ENCODE measurements around the gene PIWIL4. TPM values are rescaled to one million over a fixed set of nuclear protein-coding genes. Genes with fewer than 3 reads are reported as not detected.
"Not testable (repeated sequence)": the region's sequence is repeated elsewhere in the genome, so short reads cannot be mapped to it uniquely, and the experiment has no call there.

Gene PIWIL4
- total RNA-seq, 1 donor from 2014 or later = 0.59 TPM

DNA sequence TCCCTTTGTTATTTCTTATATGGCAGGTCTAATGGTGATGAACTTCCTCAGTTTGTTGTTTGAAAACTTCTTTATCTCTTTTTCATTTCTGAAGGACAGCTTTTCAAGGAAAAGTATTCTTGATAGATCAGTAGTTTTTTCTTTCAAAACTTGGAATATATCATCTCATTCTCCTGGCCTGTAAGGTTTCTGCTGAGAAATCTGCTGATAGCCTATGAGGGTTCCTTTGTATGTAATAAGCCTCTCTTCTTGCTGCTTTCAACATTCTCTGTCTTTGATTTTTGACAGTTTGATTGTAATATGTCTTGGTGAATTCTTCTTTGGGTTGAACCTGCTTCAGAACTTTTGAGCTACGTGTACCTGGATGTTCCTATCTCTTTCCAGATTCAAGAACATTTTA, 46.0 kb downstream of the PIWIL4 start:
- peaks cover 25% of the 10 kb centered on the region for H3K9me3 Mint-ChIP-seq (ENCODE audit: unreplicated experiment)
- H3K4me2 ChIP-seq (ENCODE audit: low read length) = no peak overlapping the region
- H3K27me3 Mint-ChIP-seq (ENCODE audit: low read depth, unreplicated experiment) = no peaks in the 10 kb centered on the region
- no peak overlapping the region for H3K9ac ChIP-seq (ENCODE audit: low read length)
- TF ChIP-seq, protein P1, sequence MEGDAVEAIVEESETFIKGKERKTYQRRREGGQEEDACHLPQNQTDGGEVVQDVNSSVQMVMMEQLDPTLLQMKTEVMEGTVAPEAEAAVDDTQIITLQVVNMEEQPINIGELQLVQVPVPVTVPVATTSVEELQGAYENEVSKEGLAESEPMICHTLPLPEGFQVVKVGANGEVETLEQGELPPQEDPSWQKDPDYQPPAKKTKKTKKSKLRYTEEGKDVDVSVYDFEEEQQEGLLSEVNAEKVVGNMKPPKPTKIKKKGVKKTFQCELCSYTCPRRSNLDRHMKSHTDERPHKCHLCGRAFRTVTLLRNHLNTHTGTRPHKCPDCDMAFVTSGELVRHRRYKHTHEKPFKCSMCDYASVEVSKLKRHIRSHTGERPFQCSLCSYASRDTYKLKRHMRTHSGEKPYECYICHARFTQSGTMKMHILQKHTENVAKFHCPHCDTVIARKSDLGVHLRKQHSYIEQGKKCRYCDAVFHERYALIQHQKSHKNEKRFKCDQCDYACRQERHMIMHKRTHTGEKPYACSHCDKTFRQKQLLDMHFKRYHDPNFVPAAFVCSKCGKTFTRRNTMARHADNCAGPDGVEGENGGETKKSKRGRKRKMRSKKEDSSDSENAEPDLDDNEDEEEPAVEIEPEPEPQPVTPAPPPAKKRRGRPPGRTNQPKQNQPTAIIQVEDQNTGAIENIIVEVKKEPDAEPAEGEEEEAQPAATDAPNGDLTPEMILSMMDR (IDR thresholded peaks at IDR 0.05; ENCODE audit: insufficient read depth, low read depth, low read length) = no peak
- no peak for TF ChIP-seq EZH2 (IDR thresholded peaks at IDR 0.05; ENCODE audit: insufficient read depth, low read length)
- H3K4me1 ChIP-seq (ENCODE audit: insufficient read depth, low read length) = no peaks in the 10 kb centered on the region
- H3K4me3 Mint-ChIP-seq (ENCODE audit: unreplicated experiment) = no peak overlapping the region
- H3K36me3 ChIP-seq (ENCODE audit: insufficient read depth, low read length) = no peaks in the 10 kb centered on the region
- H3K27ac Mint-ChIP-seq (ENCODE audit: unreplicated experiment) = no peak overlapping the region
- H2AFZ ChIP-seq (ENCODE audit: low read depth, low read length) = no peak overlapping the region
- H3K9me3 ChIP-seq (ENCODE audit: insufficient read depth, low read depth, low read length) = no peaks in the 10 kb centered on the region
- no peak overlapping the region for H3K27ac ChIP-seq (ENCODE audit: low read depth, low read length)
- H3K79me2 ChIP-seq (ENCODE audit: insufficient read depth, low read length) = no peaks in the 10 kb centered on the region
- DNase-seq (ENCODE audit: low read depth) (no peak), FAIRE-seq (no peak)
- peaks cover 1% of the 10 kb centered on the region for H3K36me3 Mint-ChIP-seq (ENCODE audit: low read depth, unreplicated experiment)
- no peak overlapping the region for H3K4me3 ChIP-seq (ENCODE audit: insufficient read depth, low read depth, low read length)
- H3K4me1 Mint-ChIP-seq (ENCODE audit: low read depth, unreplicated experiment) = peaks cover 2% of the 10 kb centered on the region
- H3K27me3 ChIP-seq (ENCODE audit: insufficient read depth, low read length) = no peaks in the 10 kb centered on the region
- H4K20me1 ChIP-seq (ENCODE audit: insufficient read depth, low read length) = no peaks in the 10 kb centered on the region

DNA sequence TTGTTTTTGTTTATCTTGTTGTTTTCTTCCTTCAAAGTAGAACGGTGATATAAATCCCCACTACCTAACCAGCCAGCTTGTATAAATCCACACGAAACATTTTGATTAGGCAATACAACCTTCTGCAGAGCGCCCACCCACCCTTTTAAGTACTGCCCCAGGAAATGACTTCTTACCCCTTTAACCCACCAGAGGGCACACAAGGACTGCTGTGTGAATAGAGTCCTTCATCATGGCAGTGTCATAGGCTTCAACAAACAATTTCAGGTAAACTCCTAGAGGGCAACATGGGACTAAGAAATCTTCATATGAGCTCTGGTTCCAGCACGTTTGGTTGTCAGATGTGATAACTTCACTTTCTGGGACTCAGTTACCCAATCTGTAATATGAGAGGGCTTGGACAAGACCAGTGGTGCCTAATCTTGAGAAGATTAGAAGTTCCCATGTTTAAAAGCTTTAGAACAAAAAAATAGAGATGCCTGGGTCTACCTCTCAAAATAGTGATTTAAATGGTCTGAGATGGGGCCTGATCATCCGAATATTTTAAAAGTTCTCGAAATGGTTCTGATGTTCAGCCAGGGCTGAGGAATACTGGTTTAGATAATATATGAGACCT, 56.1 kb downstream of the PIWIL4 start:
- H4K20me1 ChIP-seq (ENCODE audit: insufficient read depth, low read length) = no peaks in the 10 kb centered on the region
- no peaks in the 10 kb centered on the region for H3K36me3 ChIP-seq (ENCODE audit: insufficient read depth, low read length)
- H3K4me3 ChIP-seq (ENCODE audit: insufficient read depth, low read depth, low read length) = no peak overlapping the region
- Mint-ChIP-seq H3K36me3 (ENCODE audit: low read depth, unreplicated experiment) (peaks cover 5% of the 10 kb centered on the region), H3K27me3 (ENCODE audit: low read depth, unreplicated experiment) (peaks cover 2% of the 10 kb centered on the region), H3K9me3 (ENCODE audit: unreplicated experiment) (peaks cover 12% of the 10 kb centered on the region), H3K4me3 (ENCODE audit: unreplicated experiment) (no peak overlapping the region), H3K27ac (ENCODE audit: unreplicated experiment) (no peak overlapping the region), H3K4me1 (ENCODE audit: low read depth, unreplicated experiment) (no peaks in the 10 kb centered on the region)
- FAIRE-seq = peak; percentile 23
- no peaks in the 10 kb centered on the region for H3K4me1 ChIP-seq (ENCODE audit: insufficient read depth, low read length)
- no peak overlapping the region for H2AFZ ChIP-seq (ENCODE audit: low read depth, low read length)
- H3K27me3 ChIP-seq (ENCODE audit: insufficient read depth, low read length) = no peaks in the 10 kb centered on the region
- TF ChIP-seq EZH2 (IDR thresholded peaks at IDR 0.05; ENCODE audit: insufficient read depth, low read length) = no peak
- TF ChIP-seq, protein P1 (IDR thresholded peaks at IDR 0.05; ENCODE audit: insufficient read depth, low read depth, low read length) = peak; percentile 73
- peak; percentile 57 for DNase-seq (ENCODE audit: low read depth)
- H3K9ac ChIP-seq (ENCODE audit: low read length) = no peak overlapping the region
- H3K79me2 ChIP-seq (ENCODE audit: insufficient read depth, low read length) = no peaks in the 10 kb centered on the region
- no peak overlapping the region for H3K27ac ChIP-seq (ENCODE audit: low read depth, low read length)
- H3K9me3 ChIP-seq (ENCODE audit: insufficient read depth, low read depth, low read length) = peaks cover 3% of the 10 kb centered on the region
- H3K4me2 ChIP-seq (ENCODE audit: low read length) = no peak overlapping the region

DNA sequence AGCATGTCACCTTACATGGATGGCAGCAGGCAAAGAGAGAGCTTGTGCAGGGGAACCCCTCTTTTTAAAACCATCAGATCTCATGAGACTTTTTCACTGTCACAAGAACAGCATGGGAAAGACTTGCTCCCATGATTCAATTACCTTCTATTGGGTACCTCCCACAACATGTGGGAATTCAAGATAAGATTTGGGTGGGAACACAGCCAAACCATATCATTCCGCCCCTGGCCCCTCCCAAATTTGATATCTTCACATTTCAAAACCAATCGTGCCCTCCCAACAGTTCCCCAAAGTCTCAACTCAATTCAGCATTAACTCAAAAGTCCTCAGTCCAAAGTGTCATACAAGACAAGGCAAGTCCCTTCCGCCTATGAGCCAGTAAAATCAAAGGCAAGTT, 58.3 kb downstream of the PIWIL4 start:
- not testable (repeated sequence) for H3K4me1 Mint-ChIP-seq (ENCODE audit: low read depth, unreplicated experiment); H3K27me3 ChIP-seq (ENCODE audit: insufficient read depth, low read length); H4K20me1 ChIP-seq (ENCODE audit: insufficient read depth, low read length); H2AFZ ChIP-seq (ENCODE audit: low read depth, low read length); H3K4me1 ChIP-seq (ENCODE audit: insufficient read depth, low read length); FAIRE-seq; H3K27me3 Mint-ChIP-seq (ENCODE audit: low read depth, unreplicated experiment); H3K4me3 ChIP-seq (ENCODE audit: insufficient read depth, low read depth, low read length); DNase-seq (ENCODE audit: low read depth); H3K9me3 ChIP-seq (ENCODE audit: insufficient read depth, low read depth, low read length); H3K27ac Mint-ChIP-seq (ENCODE audit: unreplicated experiment); H3K4me3 Mint-ChIP-seq (ENCODE audit: unreplicated experiment); H3K27ac ChIP-seq (ENCODE audit: low read depth, low read length); H3K36me3 ChIP-seq (ENCODE audit: insufficient read depth, low read length); H3K79me2 ChIP-seq (ENCODE audit: insufficient read depth, low read length); H3K9ac ChIP-seq (ENCODE audit: low read length); H3K36me3 Mint-ChIP-seq (ENCODE audit: low read depth, unreplicated experiment); H3K4me2 ChIP-seq (ENCODE audit: low read length)
- peaks cover 12% of the 10 kb centered on the region for H3K9me3 Mint-ChIP-seq (ENCODE audit: unreplicated experiment)

DNA sequence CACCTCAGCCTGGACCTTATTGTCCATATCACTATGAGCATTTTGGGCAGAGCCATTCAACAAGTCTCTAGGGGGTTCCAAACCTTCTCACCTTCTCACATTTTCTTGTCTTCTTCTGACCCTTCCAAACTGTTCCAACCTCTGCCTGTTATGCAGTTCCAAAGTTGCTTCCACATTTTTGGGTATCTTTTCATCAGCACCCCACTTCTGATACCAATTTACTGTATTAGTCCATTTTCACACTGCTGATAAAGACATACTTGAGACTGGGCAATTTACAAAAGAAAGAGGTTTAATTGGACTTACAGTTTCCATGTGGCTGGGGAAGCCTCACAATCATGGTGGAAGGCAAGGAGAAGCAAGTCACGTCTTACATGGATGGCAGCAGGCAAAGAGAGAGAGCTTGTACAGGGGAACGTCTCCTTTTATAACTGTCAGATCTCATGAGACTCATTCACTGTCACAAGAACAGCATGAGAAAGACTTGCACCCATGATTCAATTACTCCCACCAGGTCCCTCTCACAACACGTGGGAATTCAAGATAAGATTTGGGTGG, 59.9 kb downstream of the PIWIL4 start:
- H3K36me3 Mint-ChIP-seq (ENCODE audit: low read depth, unreplicated experiment); H3K27ac Mint-ChIP-seq (ENCODE audit: unreplicated experiment); H3K36me3 ChIP-seq (ENCODE audit: insufficient read depth, low read length); H4K20me1 ChIP-seq (ENCODE audit: insufficient read depth, low read length); H2AFZ ChIP-seq (ENCODE audit: low read depth, low read length); H3K9me3 ChIP-seq (ENCODE audit: insufficient read depth, low read depth, low read length); H3K9ac ChIP-seq (ENCODE audit: low read length); H3K4me3 Mint-ChIP-seq (ENCODE audit: unreplicated experiment); H3K27me3 Mint-ChIP-seq (ENCODE audit: low read depth, unreplicated experiment); H3K27ac ChIP-seq (ENCODE audit: low read depth, low read length); H3K4me3 ChIP-seq (ENCODE audit: insufficient read depth, low read depth, low read length); DNase-seq (ENCODE audit: low read depth); H3K79me2 ChIP-seq (ENCODE audit: insufficient read depth, low read length); H3K4me1 ChIP-seq (ENCODE audit: insufficient read depth, low read length); H3K4me1 Mint-ChIP-seq (ENCODE audit: low read depth, unreplicated experiment); FAIRE-seq; H3K4me2 ChIP-seq (ENCODE audit: low read length); H3K27me3 ChIP-seq (ENCODE audit: insufficient read depth, low read length): not testable (repeated sequence)
- H3K9me3 Mint-ChIP-seq (ENCODE audit: unreplicated experiment) = peaks cover 12% of the 10 kb centered on the region
